WTC11 (cell line): Measurements from ENCODE around the gene CACNA2D3. TPM values are rescaled to one million over a fixed set of nuclear protein-coding genes. Genes with fewer than 3 reads are reported as not detected.

Source experiments
- ATAC-seq: fragments of 200-7000 bp; cut with Tn5 transposase; 2 replicates; pipeline ENCODE4 v1.10.0; 2021; ENCODE audit warnings: mild to moderate bottlenecking, moderate library complexity
- CTCF ChIA-PET: fragments of 300-600 bp; sonication (Branson Sonifier 250); formaldehyde crosslinking; loops from one replicate; lab custom pipeline; 2021; ENCODE audit warnings: antibody characterized with exemption; lab: Charles Lee
- POLR2A ChIA-PET: fragments of 350-600 bp; sonication (Branson Sonifier 250); formaldehyde crosslinking; loops from one replicate; lab custom pipeline; 2021; ENCODE audit warnings: antibody characterized with exemption; lab: Charles Lee
- DNase-seq: peaks from one replicate; pipeline ENCODE4 v3.0.0; 2021; ENCODE audit warnings: low spot score
- H3K27ac Mint-ChIP-seq: 2 replicates; pipeline ENCODE4 v1.8.0; 2021; ENCODE audit warnings: mixed read lengths
- H3K27me3 Mint-ChIP-seq: 2 replicates; pipeline ENCODE4 v1.8.0; 2021; ENCODE audit warnings: low read depth, mild to moderate bottlenecking, moderate library complexity, mixed read lengths
- H3K36me3 Mint-ChIP-seq: 2 replicates; pipeline ENCODE4 v1.8.0; 2021; ENCODE audit warnings: mixed read lengths
- H3K4me1 Mint-ChIP-seq: 2 replicates; pipeline ENCODE4 v1.8.0; 2022; ENCODE audit warnings: mixed read lengths
- H3K4me3 Mint-ChIP-seq: 2 replicates; pipeline ENCODE4 v1.8.0; 2021; ENCODE audit warnings: mild to moderate bottlenecking, moderate library complexity, mixed read lengths
- H3K9me3 Mint-ChIP-seq: 2 replicates; pipeline ENCODE4 v1.8.0; 2021; ENCODE audit warnings: mixed read lengths
- ATF6 ChIP-seq: sonication (generic); formaldehyde crosslinking; IDR thresholded peaks from 2 replicates; pipeline ENCODE4 v1.8.1; 2023; ENCODE audit warnings: mild to moderate bottlenecking, missing genetic modification reagents
- E2F5 ChIP-seq: sonication (generic); formaldehyde crosslinking; IDR thresholded peaks from 2 replicates; pipeline ENCODE4 v1.8.1; 2022; ENCODE audit warnings: mild to moderate bottlenecking, moderate library complexity, missing genetic modification reagents
- EMX1 ChIP-seq: fragments of 250-450 bp; sonication (Bioruptor Pico); IDR thresholded peaks from 2 replicates; pipeline ENCODE4 v1.8.0; 2021; ENCODE audit warnings: mild to moderate bottlenecking
- FOXJ3 ChIP-seq: sonication (generic); formaldehyde crosslinking; IDR thresholded peaks from 2 replicates; pipeline ENCODE4 v1.9.0; 2021; ENCODE audit warnings: missing genetic modification reagents, mild to moderate bottlenecking, borderline replicate concordance
- FOXP1 ChIP-seq: sonication (generic); formaldehyde crosslinking; IDR thresholded peaks from 2 replicates; pipeline ENCODE4 v1.8.0; 2022; ENCODE audit warnings: missing genetic modification reagents, mild to moderate bottlenecking, moderate library complexity, borderline replicate concordance
- IRF2 ChIP-seq: sonication (generic); formaldehyde crosslinking; IDR thresholded peaks from 2 replicates; pipeline ENCODE4 v1.8.0; 2022; ENCODE audit warnings: low read depth, missing genetic modification reagents, borderline replicate concordance
- MAX ChIP-seq: sonication (generic); formaldehyde crosslinking; IDR thresholded peaks from 2 replicates; pipeline ENCODE4 v1.8.0; 2022; ENCODE audit warnings: mild to moderate bottlenecking, missing genetic modification reagents
- PRRX2 ChIP-seq: fragments of 250-450 bp; sonication (Bioruptor Pico); IDR thresholded peaks from 2 replicates; pipeline ENCODE4 v1.8.0; 2021; ENCODE audit warnings: mild to moderate bottlenecking
- RORB ChIP-seq: fragments of 250-450 bp; sonication (Bioruptor Pico); IDR thresholded peaks from 2 replicates; pipeline ENCODE4 v1.9.0; 2021; ENCODE audit warnings: mild to moderate bottlenecking
- SOX15 ChIP-seq: fragments of 250-450 bp; sonication (Bioruptor Pico); IDR thresholded peaks from 2 replicates; pipeline ENCODE4 v1.9.0; 2021; ENCODE audit warnings: mild to moderate bottlenecking
- USF1 ChIP-seq: sonication (generic); formaldehyde crosslinking; IDR thresholded peaks from 2 replicates; pipeline ENCODE4 v1.8.0; 2022; ENCODE audit warnings: mild to moderate bottlenecking, missing genetic modification reagents
- USF2 ChIP-seq: sonication (generic); formaldehyde crosslinking; IDR thresholded peaks from 2 replicates; pipeline ENCODE4 v1.8.1; 2023; ENCODE audit warnings: mild to moderate bottlenecking, missing genetic modification reagents, moderate library complexity
- ZBTB43 ChIP-seq: sonication (generic); formaldehyde crosslinking; IDR thresholded peaks from 2 replicates; pipeline ENCODE4 v1.8.1; 2023; ENCODE audit warnings: mild to moderate bottlenecking, missing genetic modification reagents
- ZNF138 ChIP-seq: sonication (generic); formaldehyde crosslinking; conservative IDR thresholded peaks from 2 replicates; pipeline ENCODE4 v1.8.1; 2022; ENCODE audit warnings: mild to moderate bottlenecking, moderate library complexity, missing genetic modification reagents
- ZNF281 ChIP-seq: sonication (generic); formaldehyde crosslinking; IDR thresholded peaks from 2 replicates; pipeline ENCODE4 v1.8.0; 2023; ENCODE audit warnings: mild to moderate bottlenecking, missing genetic modification reagents
- ZNF317 ChIP-seq: sonication (generic); formaldehyde crosslinking; IDR thresholded peaks from 2 replicates; pipeline ENCODE4 v1.8.1; 2023; ENCODE audit warnings: low read depth, mild to moderate bottlenecking, moderate library complexity, missing genetic modification reagents, borderline replicate concordance
- ZNF423 ChIP-seq: fragments of 250-450 bp; sonication (Bioruptor Pico); IDR thresholded peaks from 2 replicates; pipeline ENCODE4 v2.1.2; 2022; ENCODE audit warnings: mild to moderate bottlenecking, moderate library complexity
- total RNA-seq: library from RNA; stranded (reverse); gene quantifications from 3 replicates; pipeline ENCODE4 v1.2.3, GENCODE V29; 2021

Gene CACNA2D3
- total RNA-seq, 1 experiment from 2014 or later, result 5.0 TPM

- POLR2A ChIA-PET, result no interaction called here
- peaks cover 36% of the 10 kb centered on the region for H3K27me3 Mint-ChIP-seq
Observed at GRCh38 chr3:54087581-54088410, 34.6 kb upstream of the CACNA2D3 start.

GRCh38 chr3:54093491-54094248, 28.7 kb upstream of the CACNA2D3 start:
- H3K27me3 Mint-ChIP-seq, result peaks cover 10% of the 10 kb centered on the region
- ATAC-seq (no peak), DNase-seq (no peak)
- H3K36me3 Mint-ChIP-seq, result no peaks in the 10 kb centered on the region
- H3K27ac Mint-ChIP-seq, result no peak overlapping the region
- ChIA-PET CTCF (interaction anchor here (0.7 kb wide), 1 partner anchor 78 kb away, joined by 3 read pairs; no protein-coding TSS in a partner anchor), POLR2A (no interaction called here)
- no peak overlapping the region for H3K4me3 Mint-ChIP-seq
- H3K4me1 Mint-ChIP-seq, result peaks cover 26% of the 10 kb centered on the region
- no peaks in the 10 kb centered on the region for H3K9me3 Mint-ChIP-seq
- no peak for TF ChIP-seq RORB (CRISPR knock-in tag)
- no peak for TF ChIP-seq IRF2 (CRISPR knock-in tag)
- TF ChIP-seq ZNF317, result no peak
- no peak for TF ChIP-seq E2F5 (CRISPR knock-in tag)
- no peak for TF ChIP-seq FOXJ3 (CRISPR knock-in tag)
- no peak for TF ChIP-seq ZNF281
- TF ChIP-seq ATF6 (CRISPR knock-in tag), result no peak
- TF ChIP-seq ZNF138 (CRISPR knock-in tag), result no peak
- TF ChIP-seq PRRX2, result no peak
- no peak for TF ChIP-seq USF2 (CRISPR knock-in tag)

More at GRCh38 chr3:54087581-54088410, 34.6 kb upstream of the CACNA2D3 start:
- no peaks in the 10 kb centered on the region for H3K36me3 Mint-ChIP-seq
- H3K4me1 Mint-ChIP-seq, result peaks cover 39% of the 10 kb centered on the region
- peak; percentile 81 for ATAC-seq
- H3K9me3 Mint-ChIP-seq, result no peaks in the 10 kb centered on the region
- CTCF ChIA-PET, result interaction anchor here (0.8 to 1.0 kb wide), 2 partner anchors 61 to 149 kb away, joined by 3 read pairs; no protein-coding TSS in a partner anchor
- no peak overlapping the region for H3K27ac Mint-ChIP-seq
- peak; percentile 26 for DNase-seq
- TF ChIP-seq MAX (CRISPR knock-in tag), result peak; percentile 23; the same call in 1 of the 2 replicates
- no peak for TF ChIP-seq ZNF317
- TF ChIP-seq ZBTB43, result 0 out of 2 replicates have a peak, but pooled peaks have one; percentile 51
- no peak for TF ChIP-seq USF1 (CRISPR knock-in tag)
- no peak for TF ChIP-seq EMX1
- 0 out of 2 replicates have a peak, but pooled peaks have one; percentile 41 for TF ChIP-seq ZNF423 (CRISPR knock-in tag)
- TF ChIP-seq FOXP1 (CRISPR knock-in tag), result 0 out of 2 replicates have a peak, but pooled peaks have one; percentile 48
- TF ChIP-seq SOX15 (CRISPR knock-in tag), result no peak
- peak overlapping the region; percentile 65 for H3K4me3 Mint-ChIP-seq
